ENCODE data around the gene TESK2.

DNA sequence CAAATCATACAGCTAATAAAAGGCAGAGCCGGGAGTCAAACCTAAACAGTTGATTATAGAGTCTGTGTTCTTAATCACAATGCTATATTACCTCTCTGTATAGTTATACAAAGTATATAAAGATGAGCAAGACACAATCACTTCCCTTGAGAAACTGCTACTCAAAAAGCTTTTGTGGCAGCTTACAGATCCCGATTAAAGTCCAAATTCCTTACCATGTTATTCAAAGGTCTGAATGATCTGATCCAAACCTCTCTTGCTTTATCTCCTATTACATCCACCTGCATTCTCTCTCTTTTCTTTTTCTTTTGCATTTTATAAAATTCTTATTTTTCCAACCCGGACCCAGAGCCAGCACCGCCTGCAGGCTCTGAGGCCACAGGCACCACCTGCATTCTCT is 93.7 kb downstream of the TESK2 start:
- no peak for TF ChIP-seq POLR2A (IDR thresholded peaks at IDR 0.05)
- no peak for TF ChIP-seq CTCF (IDR thresholded peaks at IDR 0.05)

All from heart left ventricle (tissue), 13 donors.